NT2/D1 (cell line): Measurements from ENCODE around the gene HCFC1R1.
"Not testable (repeated sequence)": the region's sequence is repeated elsewhere in the genome, so short reads cannot be mapped to it uniquely, and the experiment has no call there.

Source experiments
- YY1 ChIP-seq: IDR thresholded peaks from 2 replicates; pipeline ENCODE4 v1.6.1; 2011; ENCODE audit not compliant: insufficient read length, insufficient read depth
- ZNF274 ChIP-seq: IDR thresholded peaks from 2 replicates; pipeline ENCODE4 v1.6.1; 2011; ENCODE audit warnings: mild to moderate bottlenecking, low read depth, low read length

DNA sequence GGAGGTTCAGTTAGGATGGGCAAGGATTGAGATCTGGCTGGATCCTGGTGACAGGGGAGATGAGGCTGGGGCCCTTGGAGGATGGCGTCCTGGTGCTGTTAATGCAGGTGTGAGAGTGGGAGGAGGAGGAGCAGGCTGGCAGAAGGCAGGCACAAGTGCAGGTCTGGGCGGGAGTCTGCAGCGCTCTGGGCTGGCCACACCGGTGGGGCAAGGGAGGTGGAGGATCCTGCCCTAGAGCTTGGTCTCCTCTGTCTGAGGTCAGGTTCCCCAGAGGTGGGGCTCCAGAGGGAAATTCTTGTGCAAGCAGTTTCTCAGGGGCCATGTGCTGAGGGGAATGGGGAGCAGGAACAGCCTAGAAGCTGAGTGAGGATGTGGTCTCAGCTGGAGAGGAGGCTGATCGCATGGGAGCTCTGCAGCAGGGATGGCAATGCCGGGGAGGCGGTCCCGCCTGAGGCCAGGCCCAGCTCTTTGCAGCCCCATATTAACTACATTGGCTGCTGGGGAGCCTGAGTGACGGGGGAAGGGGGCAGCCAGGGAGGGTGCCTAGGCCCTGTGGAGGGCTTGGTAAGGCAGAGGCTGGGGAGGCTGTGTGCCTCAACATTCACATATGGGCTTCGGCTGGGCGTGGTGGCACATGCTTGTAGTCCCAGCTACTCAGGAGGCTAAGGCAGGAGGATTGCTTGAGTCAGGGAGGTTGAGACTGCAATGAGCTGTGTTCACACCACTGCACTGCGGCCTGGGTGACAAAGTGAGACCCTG lies 29.0 kb upstream of the HCFC1R1 start:
- TF ChIP-seq ZNF274, YY1: not testable (repeated sequence)
